ENCODE results near the gene GPM6B. TPM values are rescaled to one million over a fixed set of nuclear protein-coding genes. Genes with fewer than 3 reads are reported as not detected.

The GPM6B gene
- total and polyA plus RNA-seq, 2 of the 4 experiments (the other 2 are of a cell fraction), result 4.2 to 5.9 TPM

DNA sequence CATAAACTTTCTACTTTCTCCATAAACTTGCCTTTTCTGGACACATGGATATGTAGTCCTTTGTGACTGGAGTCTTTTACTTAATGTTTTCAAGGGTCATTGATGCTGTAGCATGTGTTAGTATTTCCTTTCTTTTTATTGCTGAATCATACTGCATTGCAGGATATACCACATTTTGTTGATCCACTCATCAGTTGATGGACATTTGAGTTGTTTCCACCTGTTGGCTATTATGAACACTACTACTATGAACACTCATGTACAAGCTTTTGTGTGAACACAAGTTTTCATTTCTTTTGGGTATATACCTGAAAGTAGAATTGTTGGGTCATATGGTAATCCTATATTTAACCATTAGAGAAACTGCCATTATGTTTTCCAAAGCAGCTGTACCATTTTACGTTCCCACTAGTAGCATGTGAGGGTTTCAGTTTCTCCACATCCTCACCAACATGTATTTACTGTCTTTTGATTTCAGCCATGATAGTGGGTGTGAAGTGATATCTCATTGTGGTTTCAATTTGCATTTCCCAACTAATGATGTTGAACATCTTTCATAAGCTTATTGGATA lies 26.3 kb upstream of the GPM6B start:
- Histone ChIP-seq H2BK120ac (ENCODE audit: low read depth, low read length) (no peak overlapping the region), H3K79me1 (ENCODE audit: low read depth in 1 of 2, low read length in 2 of 2) (no peaks in the 10 kb centered on the region), H3K4me1 (ENCODE audit: control insufficient read depth, insufficient read depth, low read length) (no peaks in the 10 kb centered on the region), H4K8ac (ENCODE audit: low read depth in 2 of 2, low read length in 2 of 2) (no peak overlapping the region), H3K4ac (ENCODE audit: low read depth, low read length) (no peak overlapping the region), H2BK15ac (ENCODE audit: low read depth, low read length) (no peak overlapping the region), H2AK5ac (ENCODE audit: low read depth, low read length) (no peak overlapping the region), H4K91ac (ENCODE audit: insufficient read depth, low read depth, low read length) (no peak overlapping the region), H4K5ac (ENCODE audit: low read depth, low read length) (no peak overlapping the region), H3K23ac (ENCODE audit: low read depth, low read length) (no peak overlapping the region), H2AK9ac (replicated peaks; ENCODE audit: low read depth, low read length, poor library complexity) (no peak overlapping the region), H3K56ac (ENCODE audit: extremely low read depth, insufficient read depth, low read length) (no peak overlapping the region), H3K9me3 (ENCODE audit: control insufficient read depth, insufficient read depth, low read length) (no peaks in the 10 kb centered on the region), H2BK20ac (ENCODE audit: low read depth, low read length) (no peak overlapping the region), H3K9ac (ENCODE audit: low read depth, low read length) (no peak overlapping the region), H3K27ac (ENCODE audit: insufficient read depth, low read length) (no peak overlapping the region), H3K4me2 (ENCODE audit: low read depth, low read length) (no peak overlapping the region), H2AFZ (replicated peaks; ENCODE audit: low read length, poor library complexity) (no peak overlapping the region), H4K20me1 (ENCODE audit: insufficient read depth, low read length) (no peaks in the 10 kb centered on the region), H3K27me3 (ENCODE audit: control insufficient read depth, insufficient read depth, low read length) (peaks cover 10% of the 10 kb centered on the region), H3K36me3 (ENCODE audit: control insufficient read depth, insufficient read depth, low read length) (no peaks in the 10 kb centered on the region), H3K9me1 (ENCODE audit: insufficient read depth, low read length) (no peaks in the 10 kb centered on the region), H3K18ac (ENCODE audit: low read depth, low read length) (no peak overlapping the region), H3K14ac (replicated peaks; ENCODE audit: low read depth, low read length) (no peak overlapping the region), H3K4me3 (ENCODE audit: insufficient read depth, low read depth, low read length) (no peak overlapping the region), H2BK5ac (ENCODE audit: low read depth, low read length, poor library complexity, severe bottlenecking) (no peak overlapping the region)
- ATAC-seq (ENCODE audit: low read depth) (no peak), DNase-seq (no peak)
- no TSS peak for BruUV-seq (replicated peaks)
- in situ Hi-C loops (cut with MboI; ENCODE audit: low sequenced_read_pairs), result no loop called here
- WGBS, 2 experiments (ENCODE audit: extremely low coverage in 2 of 2, insufficient read length in 1 of 2), result no CpG with 5 or more reads among the region's 1 CpG
- dilution Hi-C loops (cut with HindIII; ENCODE audit: low sequenced_read_pairs, unreplicated experiment), result no loop called here
- ChIA-PET POLR2A (ENCODE audit: unreplicated experiment) (no interaction called here), CTCF (no interaction called here)
- intact Hi-C loops (cut with micrococcal nuclease), result no loop called here
- no peak for TF ChIP-seq BHLHE40 (IDR thresholded peaks at IDR 0.05; ENCODE audit: low read depth, low read length)

Measured in IMR-90 (cell line).